DOHH2 (cell line): Measurements from ENCODE around the gene COPS4.
"Not testable (repeated sequence)": the region's sequence is repeated elsewhere in the genome, so short reads cannot be mapped to it uniquely, and the experiment has no call there.

ENCODE experiments used
- H3F3A ChIP-seq: fragments of 200-600 bp; sonication (generic), shearing (Covaris generic); 2 replicates; pipeline ENCODE4 v1.6.0; 2016; ENCODE audit warnings: antibody characterized with exemption, mild to moderate bottlenecking; ENCODE audit not compliant: control insufficient read depth, insufficient read depth
- H3K27ac ChIP-seq: fragments of 200-600 bp; sonication (generic); 2 replicates; pipeline ENCODE4 v1.5.1; 2014; ENCODE audit warnings: low read depth, mild to moderate bottlenecking, low read length, moderate library complexity
- H3K27me3 ChIP-seq: fragments of 200-600 bp; sonication (generic); 2 replicates; pipeline ENCODE4 v1.6.1; 2014; ENCODE audit warnings: mild to moderate bottlenecking, low read length, mixed read lengths; ENCODE audit not compliant: control insufficient read depth
- H3K36me3 ChIP-seq: fragments of 200-600 bp; sonication (generic); 2 replicates; pipeline ENCODE4 v1.6.1; 2014; ENCODE audit warnings: mild to moderate bottlenecking, low read length, moderate library complexity, mixed read lengths; ENCODE audit not compliant: control insufficient read depth
- H3K4me1 ChIP-seq: fragments of 200-600 bp; sonication (generic); 2 replicates; pipeline ENCODE4 v1.6.1; 2014; ENCODE audit warnings: mild to moderate bottlenecking, low read length, mixed read lengths; ENCODE audit not compliant: control insufficient read depth
- H3K4me2 ChIP-seq: fragments of 200-600 bp; sonication (generic); 2 replicates; pipeline ENCODE4 v1.6.0; 2014; ENCODE audit warnings: mild to moderate bottlenecking, low read length, moderate library complexity
- H3K4me3 ChIP-seq: fragments of 200-600 bp; sonication (generic); 2 replicates; pipeline ENCODE4 v1.5.1; 2014; ENCODE audit warnings: mild to moderate bottlenecking, low read length, mixed read lengths
- H3K79me2 ChIP-seq: fragments of 200-600 bp; sonication (generic); 2 replicates; pipeline ENCODE4 v1.6.1; 2014; ENCODE audit warnings: mild to moderate bottlenecking, low read length, mixed read lengths; ENCODE audit not compliant: control insufficient read depth
- H3K9me2 ChIP-seq: fragments of 200-600 bp; sonication (generic); replicated peaks from 2 replicates; pipeline ENCODE4 v1.6.1; 2014; ENCODE audit warnings: mild to moderate bottlenecking, low read length, mixed read lengths; ENCODE audit not compliant: control insufficient read depth
- H3K9me3 ChIP-seq: fragments of 200-600 bp; sonication (generic); 2 replicates; pipeline ENCODE4 v1.6.1; 2014; ENCODE audit warnings: antibody characterized with exemption, low read length, mixed read lengths; ENCODE audit not compliant: control insufficient read depth, insufficient read depth
- H4K20me1 ChIP-seq: fragments of 200-600 bp; sonication (generic); 2 replicates; pipeline ENCODE4 v1.6.0; 2014; ENCODE audit warnings: low read depth, mild to moderate bottlenecking, antibody characterized with exemption, low read length, moderate library complexity; ENCODE audit not compliant: control insufficient read depth, insufficient read depth
- EZH2phosphoT487 ChIP-seq: fragments of 200-600 bp; sonication (generic); IDR thresholded peaks from 2 replicates; pipeline ENCODE4 v1.6.1; 2017; ENCODE audit warnings: borderline replicate concordance, mild to moderate bottlenecking, antibody characterized with exemption, low read length, moderate library complexity, mixed read lengths
- TF ChIP-seq, protein P1 (sequence below): fragments of 200-600 bp; sonication (generic); IDR thresholded peaks from one replicate; pipeline ENCODE4 v1.5.1; 2014; ENCODE audit warnings: antibody characterized with exemption, mild to moderate bottlenecking, low read depth, low read length; ENCODE audit not compliant: poor library complexity, severe bottlenecking

COPS4 gene

DNA sequence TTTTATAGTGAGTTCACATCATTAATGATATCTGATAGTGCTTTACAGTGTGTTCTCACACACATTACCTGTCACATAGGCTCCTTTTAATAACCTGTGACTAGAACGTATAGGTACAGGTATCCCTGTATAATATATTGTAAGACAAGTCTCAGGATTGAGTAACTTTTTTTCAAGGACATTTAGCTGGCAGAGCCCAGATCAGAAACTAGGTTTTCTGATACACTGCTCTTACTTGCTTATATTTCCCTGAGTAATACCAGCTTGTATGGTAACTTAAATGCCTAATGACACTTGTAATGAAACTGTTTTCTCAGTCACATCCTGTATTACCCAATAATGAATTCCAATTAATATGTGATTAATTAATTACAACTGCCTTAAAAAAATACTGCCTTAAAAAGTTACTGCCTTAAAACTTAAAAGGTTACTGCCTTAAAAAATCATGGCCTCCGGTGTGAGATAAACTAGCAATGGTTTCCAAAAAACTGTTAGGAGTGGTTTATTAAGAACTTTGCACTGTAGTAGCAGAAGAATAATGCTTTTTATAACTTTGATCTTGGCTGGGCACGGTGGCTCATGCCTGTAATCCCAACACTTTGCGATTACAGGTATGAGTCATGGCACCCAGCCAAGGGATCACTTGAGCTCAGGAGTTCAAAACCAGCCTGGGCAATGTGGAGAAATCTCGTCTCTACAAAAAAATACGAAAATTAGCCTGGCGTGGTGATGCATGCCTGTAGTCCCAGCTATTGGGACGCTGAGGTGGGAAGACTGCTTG is 11.9 kb downstream of the COPS4 start:
- no peaks in the 10 kb centered on the region for H3K27me3 ChIP-seq
- H3K79me2 ChIP-seq: peaks cover 17% of the 10 kb centered on the region
- no peaks in the 10 kb centered on the region for H3K9me2 ChIP-seq
- H3K4me3 ChIP-seq: no peak overlapping the region
- no peak overlapping the region for H3K4me2 ChIP-seq
- H3F3A ChIP-seq: no peaks in the 10 kb centered on the region
- peaks cover 17% of the 10 kb centered on the region for H3K36me3 ChIP-seq
- no peaks in the 10 kb centered on the region for H4K20me1 ChIP-seq
- H3K9me3 ChIP-seq: no peaks in the 10 kb centered on the region
- peaks cover 21% of the 10 kb centered on the region for H3K4me1 ChIP-seq
- TF ChIP-seq, protein P1, sequence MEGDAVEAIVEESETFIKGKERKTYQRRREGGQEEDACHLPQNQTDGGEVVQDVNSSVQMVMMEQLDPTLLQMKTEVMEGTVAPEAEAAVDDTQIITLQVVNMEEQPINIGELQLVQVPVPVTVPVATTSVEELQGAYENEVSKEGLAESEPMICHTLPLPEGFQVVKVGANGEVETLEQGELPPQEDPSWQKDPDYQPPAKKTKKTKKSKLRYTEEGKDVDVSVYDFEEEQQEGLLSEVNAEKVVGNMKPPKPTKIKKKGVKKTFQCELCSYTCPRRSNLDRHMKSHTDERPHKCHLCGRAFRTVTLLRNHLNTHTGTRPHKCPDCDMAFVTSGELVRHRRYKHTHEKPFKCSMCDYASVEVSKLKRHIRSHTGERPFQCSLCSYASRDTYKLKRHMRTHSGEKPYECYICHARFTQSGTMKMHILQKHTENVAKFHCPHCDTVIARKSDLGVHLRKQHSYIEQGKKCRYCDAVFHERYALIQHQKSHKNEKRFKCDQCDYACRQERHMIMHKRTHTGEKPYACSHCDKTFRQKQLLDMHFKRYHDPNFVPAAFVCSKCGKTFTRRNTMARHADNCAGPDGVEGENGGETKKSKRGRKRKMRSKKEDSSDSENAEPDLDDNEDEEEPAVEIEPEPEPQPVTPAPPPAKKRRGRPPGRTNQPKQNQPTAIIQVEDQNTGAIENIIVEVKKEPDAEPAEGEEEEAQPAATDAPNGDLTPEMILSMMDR: no peak
- TF ChIP-seq EZH2phosphoT487: no peak
- H3K27ac ChIP-seq: no peak overlapping the region

DNA sequence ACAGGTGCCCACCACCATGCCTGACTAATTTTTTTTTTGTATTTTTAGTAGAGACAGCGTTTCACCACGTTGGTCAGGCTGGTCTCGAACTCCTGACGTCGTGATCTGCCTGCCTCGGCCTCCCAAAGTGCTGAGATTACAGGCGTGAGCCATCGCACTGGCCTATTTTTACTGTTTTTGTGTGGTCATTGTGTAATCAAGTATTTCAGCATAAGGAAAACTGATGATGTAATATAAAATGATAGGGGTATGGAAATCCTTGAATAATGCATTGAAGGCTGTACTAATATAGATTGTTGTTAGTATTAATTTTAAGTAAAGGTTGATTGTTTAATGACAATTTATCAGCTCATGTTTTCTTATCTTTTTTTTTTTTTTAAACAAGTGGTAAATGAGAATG is 13.8 kb downstream of the COPS4 start:
- not testable (repeated sequence) for H3K79me2 ChIP-seq, H3K4me3 ChIP-seq, H3K27ac ChIP-seq, H3F3A ChIP-seq, H3K9me3 ChIP-seq, H3K27me3 ChIP-seq, H3K4me2 ChIP-seq, H4K20me1 ChIP-seq, H3K9me2 ChIP-seq
- Histone ChIP-seq H3K4me1 (peaks cover 21% of the 10 kb centered on the region), H3K36me3 (peaks cover 27% of the 10 kb centered on the region)

DNA sequence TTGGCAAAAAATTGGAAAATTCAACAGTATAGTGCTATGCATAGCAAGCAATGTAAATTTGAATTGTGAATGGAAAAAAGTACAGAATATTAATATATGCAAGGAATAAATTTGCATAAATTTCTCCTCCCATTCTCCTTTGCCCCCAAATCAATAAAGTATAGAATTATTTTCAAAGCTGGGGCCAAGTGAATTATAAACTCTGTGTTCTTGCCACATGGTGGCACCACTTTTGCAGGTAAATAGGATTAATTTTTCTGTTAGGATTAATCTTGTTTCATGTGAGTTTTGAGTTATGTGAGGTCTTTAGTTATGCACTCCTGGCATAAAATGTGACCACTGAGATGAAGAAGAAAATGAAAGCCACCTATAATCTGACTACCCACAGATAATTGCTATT is 19.9 kb downstream of the COPS4 start:
- no peak overlapping the region for H3K4me3 ChIP-seq
- no peaks in the 10 kb centered on the region for H4K20me1 ChIP-seq
- no peak overlapping the region for H3K4me2 ChIP-seq
- H3K27ac ChIP-seq: no peak overlapping the region
- H3K36me3 ChIP-seq: peaks cover 33% of the 10 kb centered on the region
- H3F3A ChIP-seq: 0 out of 2 replicates have a peak, but pooled peaks cover 2% of the 10 kb centered on the region
- no peaks in the 10 kb centered on the region for H3K79me2 ChIP-seq
- TF ChIP-seq EZH2phosphoT487: no peak
- TF ChIP-seq, protein P1: peak; percentile 59
- no peaks in the 10 kb centered on the region for H3K9me3 ChIP-seq
- H3K4me1 ChIP-seq: no peaks in the 10 kb centered on the region
- no peaks in the 10 kb centered on the region for H3K9me2 ChIP-seq
- no peaks in the 10 kb centered on the region for H3K27me3 ChIP-seq

DNA sequence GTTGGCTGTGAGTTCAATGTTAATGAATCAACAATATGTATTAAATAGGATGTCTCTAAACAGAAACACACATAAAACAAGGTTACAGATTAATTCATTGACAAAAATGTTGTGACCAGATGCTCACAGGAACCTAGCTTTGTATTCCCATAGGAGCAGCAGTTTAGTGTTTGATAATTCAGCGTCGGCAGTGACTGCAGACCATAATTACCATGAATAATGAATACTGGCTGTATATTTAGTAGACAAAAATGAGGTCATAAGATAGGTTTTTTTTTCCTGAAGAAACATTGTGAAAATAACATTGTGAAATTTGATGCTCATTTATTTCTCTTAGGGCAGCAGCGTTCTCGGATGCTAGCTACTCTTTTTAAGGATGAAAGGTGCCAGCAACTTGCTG is 27.8 kb downstream of the COPS4 start:
- H3K27me3 ChIP-seq: no peaks in the 10 kb centered on the region
- no peaks in the 10 kb centered on the region for H3K9me3 ChIP-seq
- peaks cover 32% of the 10 kb centered on the region for H3K36me3 ChIP-seq
- no peak overlapping the region for H3K4me2 ChIP-seq
- no peaks in the 10 kb centered on the region for H3K4me1 ChIP-seq
- H3K79me2 ChIP-seq: no peaks in the 10 kb centered on the region
- H4K20me1 ChIP-seq: no peaks in the 10 kb centered on the region
- TF ChIP-seq, protein P1: no peak
- no peak for TF ChIP-seq EZH2phosphoT487
- H3K9me2 ChIP-seq: no peaks in the 10 kb centered on the region
- no peak overlapping the region for H3K4me3 ChIP-seq
- H3F3A ChIP-seq: 0 out of 2 replicates have a peak, but pooled peaks cover 2% of the 10 kb centered on the region
- no peak overlapping the region for H3K27ac ChIP-seq
